Vagina (tissue), 2 donors: ENCODE measurements around the gene INPP4A.

Experiments
- POLR2A ChIP-seq, 2 donors: fragments of 450-650 bp; IDR thresholded peaks; one replicate each; pipeline ENCODE4 v1.6.1; 2017; ENCODE audit warnings: antibody characterized with exemption in 2 of 2, mild to moderate bottlenecking in 2 of 2, moderate library complexity in 2 of 2
- POLR2AphosphoS5 ChIP-seq, 2 donors: sonication (generic); formaldehyde crosslinking; IDR thresholded peaks; one replicate each; pipeline ENCODE4 v1.9.0; 2017; ENCODE audit warnings: antibody characterized with exemption in 2 of 2, mild to moderate bottlenecking in 2 of 2, low read depth in 1 of 2; ENCODE audit not compliant: insufficient read depth in 1 of 2
- TF ChIP-seq, protein P1 (sequence below), 3 experiments: fragments of 450-650 bp in 2 of 3; fragments of 200-600 bp in 1 of 3; sonication (generic) in 1 of 3; IDR thresholded peaks; one replicate each; pipeline ENCODE4 v1.5.1; 2017 to 2019; ENCODE audit warnings: antibody characterized with exemption in 3 of 3, mild to moderate bottlenecking in 2 of 3, moderate library complexity in 2 of 3

DNA sequence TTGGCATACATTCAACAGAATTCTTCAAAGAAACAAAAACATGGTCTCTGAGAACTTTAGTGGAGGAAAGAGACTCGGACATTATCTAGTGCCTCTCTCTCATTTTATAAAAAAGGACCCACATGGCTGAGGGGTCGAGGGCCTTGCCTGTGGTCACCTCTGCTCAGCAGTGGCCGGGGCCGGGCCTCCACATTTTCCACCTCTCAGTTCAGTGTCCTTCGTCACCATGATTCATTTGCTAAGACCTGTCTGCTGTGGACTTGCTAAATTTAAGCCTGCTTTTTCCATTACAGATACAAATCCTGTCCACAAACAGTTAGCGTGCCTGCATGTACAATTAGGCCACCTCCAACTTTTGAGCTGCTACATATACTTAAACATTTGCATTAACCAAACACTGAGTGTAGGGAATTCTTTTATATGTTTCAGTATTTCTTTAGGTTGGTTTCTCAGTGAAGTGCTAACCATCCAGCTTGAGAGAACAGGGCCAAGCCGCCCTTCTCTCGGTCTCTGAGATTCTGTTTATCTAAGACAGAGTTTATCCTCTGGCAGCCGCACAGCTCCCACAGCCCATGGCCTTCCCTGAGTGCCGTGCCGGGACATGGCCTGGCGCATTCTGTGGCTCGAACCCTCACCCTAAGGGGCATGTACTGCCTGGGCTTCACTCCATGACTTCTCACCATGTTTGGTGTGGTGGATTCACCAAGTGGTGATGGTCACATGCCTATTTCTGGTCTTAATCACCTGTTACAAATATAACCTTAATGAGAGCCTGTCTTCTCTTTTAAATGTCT, 117.4 kb downstream of the INPP4A start:
- TF ChIP-seq, protein P1, sequence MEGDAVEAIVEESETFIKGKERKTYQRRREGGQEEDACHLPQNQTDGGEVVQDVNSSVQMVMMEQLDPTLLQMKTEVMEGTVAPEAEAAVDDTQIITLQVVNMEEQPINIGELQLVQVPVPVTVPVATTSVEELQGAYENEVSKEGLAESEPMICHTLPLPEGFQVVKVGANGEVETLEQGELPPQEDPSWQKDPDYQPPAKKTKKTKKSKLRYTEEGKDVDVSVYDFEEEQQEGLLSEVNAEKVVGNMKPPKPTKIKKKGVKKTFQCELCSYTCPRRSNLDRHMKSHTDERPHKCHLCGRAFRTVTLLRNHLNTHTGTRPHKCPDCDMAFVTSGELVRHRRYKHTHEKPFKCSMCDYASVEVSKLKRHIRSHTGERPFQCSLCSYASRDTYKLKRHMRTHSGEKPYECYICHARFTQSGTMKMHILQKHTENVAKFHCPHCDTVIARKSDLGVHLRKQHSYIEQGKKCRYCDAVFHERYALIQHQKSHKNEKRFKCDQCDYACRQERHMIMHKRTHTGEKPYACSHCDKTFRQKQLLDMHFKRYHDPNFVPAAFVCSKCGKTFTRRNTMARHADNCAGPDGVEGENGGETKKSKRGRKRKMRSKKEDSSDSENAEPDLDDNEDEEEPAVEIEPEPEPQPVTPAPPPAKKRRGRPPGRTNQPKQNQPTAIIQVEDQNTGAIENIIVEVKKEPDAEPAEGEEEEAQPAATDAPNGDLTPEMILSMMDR (IDR thresholded peaks at IDR 0.05) = no peak
- TF ChIP-seq POLR2A (IDR thresholded peaks at IDR 0.05) (no peak), POLR2AphosphoS5 (IDR thresholded peaks at IDR 0.05; ENCODE audit: insufficient read depth in 1 of 2, low read depth in 1 of 2) (no peak)
